Aorta (tissue), 5 donors: ENCODE results near the gene UBE3D. TPM values are rescaled to one million over a fixed set of nuclear protein-coding genes. Genes with fewer than 3 reads are reported as not detected.
"Not testable (repeated sequence)": the region's sequence is repeated elsewhere in the genome, so short reads cannot be mapped to it uniquely, and the experiment has no call there.

Experiments
- ATAC-seq: fragments of 200-7000 bp; cut with Tn5 transposase; one replicate; pipeline ENCODE4 v1.9.1; 2022; ENCODE audit warnings: moderate library complexity; ENCODE audit not compliant: low FRiP score
- DNase-seq, 2 donors: peaks; one replicate each; pipeline ENCODE4 v3.0.0-alpha.2; 2020
- H3K27ac ChIP-seq, 2 donors: one replicate each; pipeline ENCODE4 v1.5.1; 2013; ENCODE audit warnings: low read length in 2 of 2, mild to moderate bottlenecking in 2 of 2, moderate library complexity in 2 of 2, control low read depth in 1 of 2, inconsistent platforms in 1 of 2, low read depth in 1 of 2
- H3K27me3 ChIP-seq, 2 donors: one replicate each; pipeline ENCODE4 v1.6.1; 2013; ENCODE audit warnings: control low read depth in 1 of 2, low read length in 1 of 2, mild to moderate bottlenecking in 1 of 2, moderate library complexity in 1 of 2; ENCODE audit not compliant: insufficient read depth in 2 of 2, control insufficient read depth in 1 of 2
- H3K36me3 ChIP-seq, 2 donors: one replicate each; pipeline ENCODE4 v1.6.1; 2013; ENCODE audit warnings: control low read depth in 1 of 2, low read length in 1 of 2, mild to moderate bottlenecking in 1 of 2; ENCODE audit not compliant: insufficient read depth in 2 of 2, control insufficient read depth in 1 of 2
- H3K4me1 ChIP-seq, 2 donors: one replicate each; pipeline ENCODE4 v1.6.1; 2013; ENCODE audit warnings: low read length in 2 of 2, control low read depth in 1 of 2, mild to moderate bottlenecking in 1 of 2, moderate library complexity in 1 of 2; ENCODE audit not compliant: insufficient read depth in 2 of 2, control insufficient read depth in 1 of 2
- H3K4me3 ChIP-seq, 2 donors: one replicate each; pipeline ENCODE4 v1.5.1; 2013; ENCODE audit warnings: low read length in 2 of 2, control low read depth in 1 of 2, mild to moderate bottlenecking in 1 of 2
- H3K9me3 ChIP-seq: one replicate; pipeline ENCODE4 v1.6.1; 2013; ENCODE audit warnings: mild to moderate bottlenecking, low read length; ENCODE audit not compliant: control insufficient read depth
- WGBS, 2 donors: extraction: QIAGEN DNeasy Blood & Tissue Kit; methylation state at CpG; one replicate each; pipeline ENCODE4 v1.1.7; 2013; 5-methylcytosine and 5-hydroxymethylcytosine counted together
- intact Hi-C, 2 donors: fragments of 100-400 bp; cut with DNase I; formaldehyde crosslinking; loops; one replicate each; pipeline versions ENCODE4 v1.14.2 to v1.15.0; 2022
- polyA plus RNA-seq, 2 donors: library from polyadenylated mRNA; stranded (reverse); fragments of 200-250 nt; gene quantifications; one replicate each; pipeline ENCODE4 v1.2.3, GENCODE V29; 2013
- total RNA-seq, 2 donors: library from RNA; stranded (reverse); fragmentation: NEBNext Ultra II Directional; extraction: Animal tissue kit (Norgen Biotek cat#: 25700); gene quantifications; one replicate each; pipeline ENCODE4 v1.2.1, GENCODE V29; 2021
- donor health status: healthy with polysubstance abuse.
- donor health status: Bipolar disorder and iron deficiency.
- donor health status: DM: no; HTN: no; CAD: no.
- donor health status: DM: no; HTN: no; CAD: no.
- donor health status: DM: yes; HTN: yes; CAD: no.

The UBE3D gene
- total and polyA plus RNA-seq, 4 donors, result 1.8 to 7.7 (median 3.7) TPM

DNA sequence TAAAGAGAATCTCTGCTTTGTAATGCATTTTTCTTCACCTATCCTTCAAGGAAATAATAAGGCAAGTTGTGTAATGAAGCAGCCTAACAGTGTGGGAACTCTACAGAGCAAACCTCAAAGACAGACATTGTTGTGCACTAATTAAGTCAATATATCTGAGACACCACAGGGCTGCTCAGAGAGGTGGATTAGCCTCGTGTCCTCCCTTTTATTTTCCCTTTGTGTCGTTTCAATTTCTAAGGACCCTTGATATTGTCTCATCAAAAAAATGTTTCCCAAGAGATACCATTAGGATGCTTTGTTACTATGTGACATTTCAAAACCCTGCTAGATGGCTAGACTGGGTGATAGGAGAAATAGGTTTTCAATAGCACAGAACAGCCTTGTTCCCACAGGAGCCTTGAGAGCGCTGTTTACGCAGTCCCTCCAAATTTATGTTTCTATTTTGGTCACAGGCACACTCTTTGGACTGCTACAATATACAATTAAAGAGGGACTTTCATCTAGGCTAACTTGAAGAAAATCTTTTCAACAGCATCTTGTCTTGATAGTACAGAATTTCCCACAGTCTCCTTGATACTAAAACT lies 23.1 kb downstream of the UBE3D start:
- Histone ChIP-seq H3K9me3 (no peaks in the 10 kb centered on the region), H3K4me3 (no peak overlapping the region), H3K36me3 (peaks cover 0 to 1% of the 10 kb centered on the region in 2 donors), H3K27me3 (no peaks in the 10 kb centered on the region), H3K4me1 (no peaks in the 10 kb centered on the region), H3K27ac (no peak overlapping the region)
- no peak for DNase-seq
- intact Hi-C loops, result loop anchor here in 1 of 2 donors (5.0 kb wide), 1 partner anchor 770 kb away; no protein-coding TSS in a partner anchor
- ATAC-seq, result no peak
- 63 to 66% methylated on average over 4 of the region's 4 CpGs for WGBS, 2 donors

DNA sequence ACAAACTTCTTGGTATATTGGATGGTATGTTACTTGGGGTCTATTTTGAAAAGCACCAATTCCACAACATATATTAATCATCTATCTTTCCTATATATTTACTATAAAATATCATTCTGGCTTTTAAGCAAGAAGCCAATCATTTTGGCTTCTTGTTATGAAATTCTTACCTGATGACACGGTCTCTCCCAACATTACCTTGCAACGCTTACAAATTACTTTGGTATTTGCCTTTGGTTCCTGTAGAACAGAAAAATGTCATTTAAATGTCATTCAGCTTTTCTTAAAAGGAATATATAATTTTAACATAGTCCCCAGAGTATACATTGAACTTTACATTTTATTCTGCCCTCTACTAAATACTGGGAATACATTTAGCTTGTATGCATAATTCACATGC lies 27.4 kb downstream of the UBE3D start:
- intact Hi-C loops, result no loop called here
- no peak overlapping the region for H3K4me3 ChIP-seq
- no peaks in the 10 kb centered on the region for H3K9me3 ChIP-seq
- WGBS, 2 donors, result 89 to 93% methylated on average over 2 of the region's 2 CpGs
- H3K27ac ChIP-seq, result no peak overlapping the region
- H3K36me3 ChIP-seq, result no peaks in the 10 kb centered on the region
- DNase-seq (no peak), ATAC-seq (no peak)
- no peaks in the 10 kb centered on the region for H3K27me3 ChIP-seq
- H3K4me1 ChIP-seq, result no peaks in the 10 kb centered on the region

DNA sequence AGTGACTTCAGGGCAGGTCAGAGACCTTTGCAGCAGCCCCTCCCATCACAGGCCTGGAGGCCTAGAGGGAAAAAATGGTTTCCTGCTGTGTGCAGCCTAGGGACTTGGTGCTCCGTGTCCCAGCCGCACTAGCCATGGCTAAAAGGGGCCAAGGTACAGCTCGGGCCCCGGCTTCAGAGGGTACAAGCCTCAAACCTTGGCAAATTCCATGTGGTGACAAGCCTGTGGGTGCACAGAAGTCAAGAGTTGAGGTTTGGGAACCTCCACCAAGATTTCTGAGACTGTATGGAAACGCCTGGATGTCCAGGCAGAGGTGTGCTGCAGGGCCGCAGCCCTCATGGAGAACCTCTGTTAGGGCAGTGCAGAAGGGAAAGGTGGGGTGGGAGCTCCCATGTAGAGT lies 34.0 kb downstream of the UBE3D start:
- Histone ChIP-seq H3K4me1 (no peaks in the 10 kb centered on the region), H3K27ac (no peak overlapping the region), H3K4me3 (no peak overlapping the region), H3K9me3 (no peaks in the 10 kb centered on the region), H3K36me3 (no peaks in the 10 kb centered on the region), H3K27me3 (no peaks in the 10 kb centered on the region)
- DNase-seq (no peak), ATAC-seq (no peak)
- WGBS, 2 donors, result 97 to 98% methylated on average over 6 of the region's 6 CpGs
- intact Hi-C loops, result no loop called here

DNA sequence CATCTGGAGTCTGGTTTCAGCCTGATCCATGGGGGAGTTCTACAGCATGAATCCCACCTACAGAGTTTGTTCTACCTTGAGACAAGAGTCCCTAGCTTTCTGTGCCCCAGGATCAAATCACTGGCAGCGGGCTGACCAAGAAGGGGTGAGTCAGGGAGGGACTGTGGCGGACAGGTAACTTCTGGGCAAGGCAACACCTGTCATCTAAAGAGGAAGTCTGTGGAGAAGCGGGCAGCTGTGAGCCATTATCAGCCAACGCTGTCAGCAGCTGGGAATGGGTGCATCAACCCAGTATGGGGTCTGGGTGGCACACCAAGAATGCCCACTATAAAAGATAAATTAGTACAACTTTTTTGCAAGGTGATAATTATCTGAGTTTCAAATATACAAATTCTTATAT lies 45.9 kb downstream of the UBE3D start:
- intact Hi-C loops, result no loop called here
- 78 to 88% methylated on average over 4 of the region's 4 CpGs for WGBS, 2 donors
- DNase-seq (no peak), ATAC-seq (no peak)
- Histone ChIP-seq H3K27me3 (no peaks in the 10 kb centered on the region), H3K9me3 (peaks cover 2% of the 10 kb centered on the region), H3K36me3 (peaks cover 0 to 5% of the 10 kb centered on the region in 2 donors), H3K27ac (no peak overlapping the region), H3K4me3 (no peak overlapping the region), H3K4me1 (no peaks in the 10 kb centered on the region)

DNA sequence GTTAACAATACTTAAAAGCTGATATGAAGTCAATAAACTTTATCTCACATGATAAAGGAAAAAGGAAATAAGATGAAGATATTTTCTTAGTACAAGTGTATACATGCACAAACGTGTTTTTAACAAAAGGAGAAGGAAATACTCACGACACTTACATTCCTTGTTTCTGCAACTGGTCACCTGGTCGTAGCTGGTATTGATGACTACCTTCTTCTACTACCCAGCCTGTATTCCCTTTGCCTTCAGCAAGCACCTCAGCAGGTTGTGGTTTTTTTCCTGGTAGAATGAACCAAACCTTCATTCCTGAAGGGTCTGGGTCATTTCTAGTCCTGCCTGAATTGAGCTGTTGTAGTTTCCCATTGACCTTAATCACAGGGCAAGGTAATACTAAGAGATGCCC lies 54.5 kb downstream of the UBE3D start:
- H3K9me3 ChIP-seq, ATAC-seq, intact Hi-C loops, H3K27me3 ChIP-seq, DNase-seq, H3K27ac ChIP-seq, H3K36me3 ChIP-seq, H3K4me1 ChIP-seq, H3K4me3 ChIP-seq: not testable (repeated sequence)
- WGBS, 2 donors, result 82 to 85% methylated on average over 3 of the region's 3 CpGs

DNA sequence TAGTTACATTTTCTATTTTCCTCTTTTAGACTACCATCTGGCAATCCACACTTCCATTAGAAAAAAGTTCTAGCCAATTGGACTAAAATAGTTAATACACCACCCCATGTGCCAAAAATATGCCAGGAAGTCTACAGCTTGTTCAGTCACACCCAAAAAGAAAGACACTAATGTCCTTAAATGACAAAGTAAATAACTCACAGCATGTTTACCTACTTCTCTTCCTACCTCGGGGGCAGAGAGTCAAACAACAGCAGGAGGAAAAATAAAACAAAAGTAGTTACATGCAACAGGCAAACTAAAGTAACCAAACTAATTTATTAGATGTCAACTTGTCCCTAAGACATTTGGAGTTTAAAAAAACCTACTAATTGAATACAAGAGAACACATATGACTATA lies 57.0 kb downstream of the UBE3D start:
- Histone ChIP-seq H3K27me3 (no peaks in the 10 kb centered on the region), H3K27ac (no peak overlapping the region), H3K4me3 (no peak overlapping the region), H3K36me3 (no peaks in the 10 kb centered on the region), H3K9me3 (no peaks in the 10 kb centered on the region), H3K4me1 (no peaks in the 10 kb centered on the region)
- ATAC-seq (no peak), DNase-seq (no peak)
- WGBS, 2 donors, result 10 to 12% methylated on average over 1 of the region's 1 CpG
- intact Hi-C loops, result no loop called here

DNA sequence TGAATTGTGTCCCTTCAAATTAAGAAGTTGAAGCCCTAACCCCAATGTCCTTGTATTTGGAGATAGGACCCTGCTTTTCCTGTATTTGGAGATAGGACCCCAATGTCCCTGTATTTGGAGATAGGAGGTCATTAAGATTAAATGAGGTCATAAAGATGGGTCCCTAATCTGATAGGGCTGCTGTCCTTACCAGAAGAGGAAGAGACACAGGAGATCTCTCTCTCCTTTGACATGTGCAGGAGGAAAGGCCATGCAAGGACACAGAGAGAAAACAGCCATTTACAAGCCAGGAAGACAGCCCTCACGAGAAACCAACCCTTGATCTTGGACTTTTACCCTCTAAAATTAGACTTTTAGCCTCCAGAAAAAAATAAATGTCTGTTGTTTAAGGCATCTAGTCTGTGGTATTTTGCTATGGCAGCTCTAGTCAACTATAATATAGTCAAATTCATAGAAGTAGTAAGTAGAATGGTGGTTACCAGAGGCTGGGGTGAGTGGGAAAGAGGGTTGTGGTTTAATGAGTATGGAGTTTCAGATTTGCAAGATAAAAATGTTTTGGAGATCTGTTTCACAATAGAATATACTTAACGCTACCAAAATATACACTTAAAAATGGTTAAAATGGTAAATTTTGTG lies 59.3 kb downstream of the UBE3D start:
- intact Hi-C loops, result no loop called here
- Histone ChIP-seq H3K4me3 (no peak overlapping the region), H3K27me3 (no peaks in the 10 kb centered on the region), H3K27ac (no peak overlapping the region), H3K36me3 (no peaks in the 10 kb centered on the region), H3K9me3 (no peaks in the 10 kb centered on the region), H3K4me1 (no peaks in the 10 kb centered on the region)
- DNase-seq (no peak), ATAC-seq (no peak)
- WGBS, 2 donors, result 83 to 88% methylated on average over 2 of the region's 2 CpGs

DNA sequence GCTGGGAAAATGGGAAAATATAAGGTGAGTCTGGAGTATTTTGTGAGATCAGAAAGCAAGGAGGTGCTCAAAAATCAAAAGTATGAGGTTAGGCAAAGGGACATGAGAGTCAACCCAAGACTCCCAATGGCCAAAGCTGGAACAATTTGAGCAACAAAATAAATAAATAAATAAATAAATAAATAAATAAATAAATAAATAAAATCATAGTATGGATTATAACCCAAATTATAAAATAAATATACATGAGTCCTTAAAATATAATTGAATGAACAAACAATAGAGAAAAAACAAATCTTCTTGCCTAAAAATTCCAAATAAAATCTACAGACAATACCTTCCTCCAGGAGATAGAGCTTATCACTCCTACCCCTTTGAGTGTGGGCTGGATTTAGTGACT lies 69.5 kb downstream of the UBE3D start:
- no peaks in the 10 kb centered on the region for H3K27me3 ChIP-seq
- DNase-seq, result no peak
- H3K9me3 ChIP-seq, result no peaks in the 10 kb centered on the region
- H3K36me3 ChIP-seq, result peaks cover 0 to 3% of the 10 kb centered on the region in 2 donors
- intact Hi-C loops, result no loop called here
- no peak overlapping the region for H3K27ac ChIP-seq
- no peaks in the 10 kb centered on the region for H3K4me1 ChIP-seq
- no peak for ATAC-seq
- H3K4me3 ChIP-seq, result no peak overlapping the region

DNA sequence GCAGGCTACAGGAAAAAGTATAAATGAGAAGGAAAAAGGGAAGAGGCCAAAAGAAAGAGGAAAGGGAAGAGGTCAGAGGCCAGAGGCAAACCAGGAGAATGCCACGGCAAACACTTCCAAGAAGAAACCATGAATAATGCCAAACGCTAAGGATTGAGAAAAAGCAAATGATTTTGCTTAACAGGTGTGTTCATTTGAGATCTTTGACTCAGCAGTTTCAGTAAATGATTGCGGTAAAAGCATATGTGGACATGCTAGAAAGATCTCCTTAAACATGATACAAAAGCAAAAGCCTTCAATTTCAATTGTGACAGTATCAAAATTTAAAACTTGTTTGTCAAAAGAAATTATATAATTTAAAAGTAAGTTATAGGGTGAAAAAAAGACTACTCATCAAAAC lies 70.6 kb downstream of the UBE3D start:
- Histone ChIP-seq H3K9me3 (no peaks in the 10 kb centered on the region), H3K4me1 (no peaks in the 10 kb centered on the region), H3K4me3 (no peak overlapping the region), H3K27me3 (no peaks in the 10 kb centered on the region), H3K27ac (no peak overlapping the region), H3K36me3 (peaks cover 0 to 3% of the 10 kb centered on the region in 2 donors)
- 73 to 85% methylated on average over 3 of the region's 3 CpGs for WGBS, 2 donors
- intact Hi-C loops, result no loop called here
- ATAC-seq (no peak), DNase-seq (no peak)
